IPS DF 4.7 (cell line): ENCODE measurements around the gene CRYAA.

Experiments
- DNase-seq: peaks from one replicate; pipeline ENCODE4 v3.0.0-alpha.2; 2013; ENCODE audit warnings: low spot score; ENCODE audit errors: extremely low read depth

Gene CRYAA

GRCh38 chr21:43201491-43201890 lies 32.7 kb downstream of the CRYAA start:
- DNase-seq = no peak

- no peak for DNase-seq
Observed at GRCh38 chr21:43203591-43203990, 34.8 kb downstream of the CRYAA start.

- no peak for DNase-seq
Observed at GRCh38 chr21:43204638-43205037, 35.8 kb downstream of the CRYAA start.

GRCh38 chr21:43206231-43207042 lies 37.6 kb downstream of the CRYAA start:
- DNase-seq = no peak

- no peak for DNase-seq
Observed at GRCh38 chr21:43207043-43207315, 38.2 kb downstream of the CRYAA start.

- DNase-seq = no peak
Observed at GRCh38 chr21:43207868-43208267, 39.1 kb downstream of the CRYAA start.

- no peak for DNase-seq
Observed at GRCh38 chr21:43208561-43209332, 39.9 kb downstream of the CRYAA start.

GRCh38 chr21:43209575-43210453 lies 41.0 kb downstream of the CRYAA start:
- DNase-seq = no peak

GRCh38 chr21:43210454-43211071 lies 41.8 kb downstream of the CRYAA start:
- DNase-seq = no peak

- DNase-seq = peak; percentile 16
Observed at GRCh38 chr21:43211072-43211759, 42.4 kb downstream of the CRYAA start.

- DNase-seq = no peak
Observed at GRCh38 chr21:43211760-43212115, 42.9 kb downstream of the CRYAA start.
